Spleen (tissue), 11 donors: Measurements from ENCODE around the gene COL5A1. TPM values are rescaled to one million over a fixed set of nuclear protein-coding genes. Genes with fewer than 3 reads are reported as not detected.
A peak's percentile ranks its signal among the peaks of the same experiment; 100 is the strongest.

Experiments used
- DNase-seq: peaks from one replicate; pipeline ENCODE4 v3.0.0-alpha.2; 2020
- H3K27ac ChIP-seq, 8 donors: fragments of 200-600 bp; sonication (generic) in 7 of 8; 1 replicate in 4 of 8; 2 replicates in 4 of 8; pipeline versions ENCODE4 v1.5.0 to v1.8.0; 2016 to 2021; ENCODE audit warnings: inconsistent platforms in 4 of 8, mild to moderate bottlenecking in 4 of 8, moderate library complexity in 1 of 8
- H3K27me3 ChIP-seq, 7 donors: fragments of 200-600 bp; sonication (generic) in 6 of 7; replicated peaks in 1 of 7; 1 replicate in 4 of 7; 2 replicates in 3 of 7; pipeline versions ENCODE4 v1.5.0 to v1.8.0; 2016 to 2021; ENCODE audit warnings: inconsistent platforms in 3 of 7, mild to moderate bottlenecking in 1 of 7
- H3K36me3 ChIP-seq, 6 donors: fragments of 200-600 bp; sonication (generic) in 5 of 6; 1 replicate in 4 of 6; 2 replicates in 2 of 6; pipeline versions ENCODE4 v1.5.0 to v1.8.0; 2016 to 2021; ENCODE audit warnings: inconsistent platforms in 2 of 6
- H3K4me1 ChIP-seq, 6 donors: fragments of 200-600 bp; sonication (generic) in 5 of 6; 1 replicate in 3 of 6; 2 replicates in 3 of 6; pipeline versions ENCODE4 v1.5.0 to v1.8.0; 2016 to 2021; ENCODE audit warnings: inconsistent platforms in 3 of 6
- H3K4me3 ChIP-seq, 8 donors: fragments of 200-600 bp; sonication (generic) in 7 of 8; 1 replicate in 4 of 8; 2 replicates in 4 of 8; pipeline versions ENCODE4 v1.5.0 to v1.8.0; 2016 to 2021; ENCODE audit warnings: inconsistent platforms in 4 of 8, mild to moderate bottlenecking in 4 of 8, moderate library complexity in 2 of 8
- H3K9me3 ChIP-seq, 8 donors: fragments of 200-600 bp; sonication (generic) in 7 of 8; 1 replicate in 4 of 8; 2 replicates in 4 of 8; pipeline versions ENCODE4 v1.5.0 to v1.8.0; 2016 to 2021; ENCODE audit warnings: inconsistent platforms in 4 of 8
- POLR2A ChIP-seq, 3 donors: fragments of 450-650 bp; IDR thresholded peaks; one replicate each; pipeline ENCODE4 v1.5.1; 2017; ENCODE audit warnings: antibody characterized with exemption in 3 of 3, mild to moderate bottlenecking in 1 of 3
- POLR2AphosphoS5 ChIP-seq, 3 donors: sonication (generic); formaldehyde crosslinking; IDR thresholded peaks; one replicate each; pipeline ENCODE4 v1.5.1; 2017; ENCODE audit warnings: antibody characterized with exemption in 3 of 3
- WGBS, 5 donors: extraction: QIAGEN DNeasy Blood & Tissue Kit in 3 of 5; methylation state at CpG; one replicate each; pipeline versions ENCODE4 v1.1.5 to v1.1.7; 2013 to 2018; 5-methylcytosine and 5-hydroxymethylcytosine counted together
- intact Hi-C: fragments of 100-400 bp; cut with DNase I; formaldehyde crosslinking; loops from one replicate; pipeline ENCODE4 v1.15.0; 2023; ENCODE audit warnings: low total_unique reads
- polyA plus RNA-seq, 3 donors: library from polyadenylated mRNA; stranded (reverse); fragments of 200-250 nt; gene quantifications; one replicate each; pipeline ENCODE4 v1.2.1, GENCODE V29; 2013
- total RNA-seq, 7 donors: library from RNA; depleted of rRNA in 3 of 7; stranded (reverse); fragments of >200 nt in 3 of 7; fragmentation: NEBNext Ultra II Directional in 4 of 7; extraction: Animal tissue kit (Norgen Biotek cat#: 25700) in 4 of 7; gene quantifications; one replicate each; pipeline versions ENCODE4 v1.1.0 to v1.2.1, GENCODE V29; 2016 to 2021
- TF ChIP-seq, protein P1 (sequence below), 11 experiments: fragments of 200-600 bp in 7 of 11; fragments of 450-650 bp in 4 of 11; sonication (generic) in 4 of 11; IDR thresholded peaks in 8 of 11; conservative IDR thresholded peaks in 3 of 11; 1 replicate in 7 of 11; 2 replicates in 4 of 11; pipeline versions ENCODE4 v1.4.0 to v1.8.0; 2016 to 2021; ENCODE audit warnings: antibody characterized with exemption in 11 of 11, inconsistent platforms in 4 of 11, mild to moderate bottlenecking in 1 of 11
- donor health status: healthy with polysubstance abuse.
- donor health status: DM: no; HTN: no; CAD: no; lungs with moderate emphysema.
- donor health status: DM: no; HTN: no; CAD: no.
- donor health status: Bipolar disorder and iron deficiency.
- donor health status: healthy.
- donor health status: DM: no; HTN: no; CAD: no.
- donor health status: DM: yes; HTN: yes; CAD: no.

The COL5A1 gene
- total and polyA plus RNA-seq, 10 donors: 2.6 to 50.6 (median 23.7) TPM

DNA sequence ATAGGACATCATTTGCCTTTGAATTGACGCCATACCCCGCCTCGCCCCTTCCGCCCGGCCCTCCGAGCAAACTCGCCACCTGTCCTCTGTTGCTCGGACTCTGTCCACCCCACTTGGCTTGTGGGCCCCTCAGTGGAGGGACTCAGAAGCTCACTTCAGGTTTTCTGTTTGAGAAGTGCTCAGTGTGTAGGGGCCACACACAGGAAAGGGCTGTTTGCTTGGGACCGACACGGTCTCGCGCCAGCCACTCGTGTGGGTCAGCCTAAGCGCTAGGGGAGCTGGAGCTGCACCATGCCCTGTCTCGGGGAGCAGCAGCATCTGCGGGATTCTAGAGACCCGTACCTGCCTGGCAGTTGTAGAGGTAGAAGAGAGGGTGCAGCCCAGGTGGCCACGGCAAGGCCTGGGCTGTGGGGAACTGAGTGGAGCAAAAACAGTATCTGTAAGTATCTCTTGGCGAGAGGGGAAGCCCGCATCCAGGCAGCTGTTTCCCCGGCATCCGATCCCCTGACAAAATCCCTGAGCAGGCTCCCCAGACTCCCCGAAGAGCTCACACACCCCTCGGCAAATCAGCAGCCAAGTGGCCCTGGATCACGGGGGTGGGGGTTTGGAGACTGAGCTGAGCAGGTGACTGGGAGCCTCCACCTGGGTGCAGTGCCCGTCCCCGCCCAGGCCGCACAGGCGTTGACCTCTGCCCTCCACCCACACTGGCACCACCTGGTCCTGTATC, 52.2 kb downstream of the COL5A1 start:
- Histone ChIP-seq H3K27ac (no peak overlapping the region), H3K4me1 (peaks cover 0 to 39% (median 20%) of the 10 kb centered on the region in 6 donors), H3K36me3 (no peaks in the 10 kb centered on the region), H3K9me3 (no peaks in the 10 kb centered on the region), H3K27me3 (peaks cover 0 to 9% (median 0%) of the 10 kb centered on the region in 7 donors), H3K4me3 (no peak overlapping the region)
- TF ChIP-seq, protein P1, sequence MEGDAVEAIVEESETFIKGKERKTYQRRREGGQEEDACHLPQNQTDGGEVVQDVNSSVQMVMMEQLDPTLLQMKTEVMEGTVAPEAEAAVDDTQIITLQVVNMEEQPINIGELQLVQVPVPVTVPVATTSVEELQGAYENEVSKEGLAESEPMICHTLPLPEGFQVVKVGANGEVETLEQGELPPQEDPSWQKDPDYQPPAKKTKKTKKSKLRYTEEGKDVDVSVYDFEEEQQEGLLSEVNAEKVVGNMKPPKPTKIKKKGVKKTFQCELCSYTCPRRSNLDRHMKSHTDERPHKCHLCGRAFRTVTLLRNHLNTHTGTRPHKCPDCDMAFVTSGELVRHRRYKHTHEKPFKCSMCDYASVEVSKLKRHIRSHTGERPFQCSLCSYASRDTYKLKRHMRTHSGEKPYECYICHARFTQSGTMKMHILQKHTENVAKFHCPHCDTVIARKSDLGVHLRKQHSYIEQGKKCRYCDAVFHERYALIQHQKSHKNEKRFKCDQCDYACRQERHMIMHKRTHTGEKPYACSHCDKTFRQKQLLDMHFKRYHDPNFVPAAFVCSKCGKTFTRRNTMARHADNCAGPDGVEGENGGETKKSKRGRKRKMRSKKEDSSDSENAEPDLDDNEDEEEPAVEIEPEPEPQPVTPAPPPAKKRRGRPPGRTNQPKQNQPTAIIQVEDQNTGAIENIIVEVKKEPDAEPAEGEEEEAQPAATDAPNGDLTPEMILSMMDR (IDR thresholded peaks at IDR 0.05 in 8 of 11, conservative IDR thresholded peaks at IDR 0.05 in 3 of 11): no peak
- TF ChIP-seq POLR2AphosphoS5 (IDR thresholded peaks at IDR 0.05) (no peak), POLR2A (IDR thresholded peaks at IDR 0.05) (no peak)
- peak; percentile 62 for DNase-seq
- WGBS, 5 donors: 86 to 92% (median 89%) methylated on average over 29 of the region's 29 CpGs
- intact Hi-C loops: loop anchor here (10.0 kb wide), 1 partner anchor 291 kb away; no protein-coding TSS in a partner anchor

DNA sequence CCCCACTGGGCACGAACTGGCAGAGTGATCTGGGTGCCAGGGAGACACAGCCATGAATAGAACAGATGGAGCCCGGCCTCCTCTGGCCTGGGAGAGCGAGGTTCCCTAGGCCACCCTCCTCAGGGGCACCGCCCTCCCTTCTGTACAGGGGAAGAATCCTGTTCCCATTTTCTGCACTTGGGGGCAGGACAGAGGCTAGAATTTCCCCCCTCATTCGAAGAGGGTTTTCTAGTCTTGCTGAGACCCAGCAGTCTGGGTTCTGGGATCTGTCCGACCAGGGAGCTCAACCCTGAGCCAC, 52.7 kb downstream of the COL5A1 start:
- Histone ChIP-seq H3K27ac (no peak overlapping the region), H3K4me1 (peaks cover 0 to 39% (median 22%) of the 10 kb centered on the region in 6 donors), H3K36me3 (no peaks in the 10 kb centered on the region), H3K27me3 (peaks cover 0 to 11% (median 0%) of the 10 kb centered on the region in 7 donors), H3K9me3 (no peaks in the 10 kb centered on the region), H3K4me3 (no peak overlapping the region)
- intact Hi-C loops: loop anchor here (10.0 kb wide), 1 partner anchor 290 kb away; no protein-coding TSS in a partner anchor
- DNase-seq: peak; percentile 38
- TF ChIP-seq POLR2AphosphoS5 (IDR thresholded peaks at IDR 0.05) (no peak), POLR2A (IDR thresholded peaks at IDR 0.05) (no peak)
- 80 to 90% (median 86%) methylated on average over 2 to 6 of the region's 6 CpGs for WGBS, 5 donors

DNA sequence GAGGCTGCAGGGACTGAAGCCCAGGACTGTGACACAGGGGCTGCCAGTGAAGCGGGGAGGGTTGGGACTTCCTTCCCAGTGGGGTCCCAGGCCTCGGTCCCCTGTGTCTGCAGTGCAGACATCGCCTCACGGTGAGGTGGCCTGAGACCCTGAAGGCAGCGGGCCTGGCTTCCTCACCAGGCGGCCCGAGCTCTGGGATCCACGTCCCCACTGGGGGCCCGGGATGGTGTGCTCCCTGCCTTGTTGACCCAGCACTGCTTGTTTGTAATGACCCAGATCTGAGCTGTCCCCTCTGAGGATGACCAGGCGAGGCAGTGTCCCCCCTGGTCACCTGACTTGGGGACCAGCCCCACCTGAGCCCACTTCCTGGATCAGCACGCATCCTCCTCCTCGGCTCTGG, 53.1 kb downstream of the COL5A1 start:
- no peak for TF ChIP-seq POLR2A (IDR thresholded peaks at IDR 0.05)
- TF ChIP-seq, protein P1 (IDR thresholded peaks at IDR 0.05 in 8 of 11, conservative IDR thresholded peaks at IDR 0.05 in 3 of 11): no peak
- TF ChIP-seq POLR2AphosphoS5 (IDR thresholded peaks at IDR 0.05): no peak
- Histone ChIP-seq H3K27me3 (peaks cover 0 to 11% (median 0%) of the 10 kb centered on the region in 7 donors), H3K27ac (no peak overlapping the region), H3K4me1 (peaks cover 0 to 38% (median 21%) of the 10 kb centered on the region in 6 donors), H3K4me3 (no peak overlapping the region), H3K36me3 (no peaks in the 10 kb centered on the region), H3K9me3 (no peaks in the 10 kb centered on the region)
- peak; percentile 62 for DNase-seq
- intact Hi-C loops: loop anchor here (5.0 to 10.0 kb wide), 2 partner anchors 290 to 718 kb away; no protein-coding TSS in a partner anchor
- 87 to 91% (median 88%) methylated on average over 10 to 12 of the region's 12 CpGs for WGBS, 5 donors

DNA sequence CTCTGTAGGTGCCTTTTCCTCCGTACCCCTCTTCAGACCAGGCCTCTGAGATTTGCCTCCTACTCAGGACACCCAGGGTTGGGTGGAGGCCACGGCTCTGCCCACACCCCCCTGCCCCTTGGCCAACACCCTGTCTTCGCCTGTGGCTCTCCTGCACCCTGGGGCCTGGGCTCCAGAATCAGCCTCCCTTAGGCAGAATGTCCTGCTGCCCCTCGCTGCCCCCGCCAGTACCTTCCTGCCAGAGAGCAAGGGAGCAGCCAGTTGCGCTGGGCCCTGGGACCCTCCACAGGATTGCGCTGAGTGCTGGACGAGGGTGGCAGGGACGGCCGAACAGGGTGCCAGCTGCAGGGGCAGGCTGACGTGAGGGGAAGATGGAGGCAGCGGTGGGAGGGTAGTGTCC, 53.5 kb downstream of the COL5A1 start:
- Histone ChIP-seq H3K27ac (no peak overlapping the region), H3K36me3 (peaks cover 0 to 2% (median 0%) of the 10 kb centered on the region in 6 donors), H3K4me3 (no peak overlapping the region), H3K4me1 (peaks cover 0 to 33% (median 18%) of the 10 kb centered on the region in 6 donors), H3K27me3 (peaks cover 0 to 11% (median 0%) of the 10 kb centered on the region in 7 donors), H3K9me3 (no peaks in the 10 kb centered on the region)
- no peak for DNase-seq
- WGBS, 5 donors: 87 to 96% (median 89%) methylated on average over 9 to 12 of the region's 12 CpGs
- TF ChIP-seq, protein P1 (IDR thresholded peaks at IDR 0.05 in 8 of 11, conservative IDR thresholded peaks at IDR 0.05 in 3 of 11): no peak
- TF ChIP-seq POLR2A (IDR thresholded peaks at IDR 0.05): no peak
- intact Hi-C loops: loop anchor here (5.0 to 10.0 kb wide), 2 partner anchors 290 to 717 kb away; no protein-coding TSS in a partner anchor
